ENCODE data around the gene ABHD12.

DNA sequence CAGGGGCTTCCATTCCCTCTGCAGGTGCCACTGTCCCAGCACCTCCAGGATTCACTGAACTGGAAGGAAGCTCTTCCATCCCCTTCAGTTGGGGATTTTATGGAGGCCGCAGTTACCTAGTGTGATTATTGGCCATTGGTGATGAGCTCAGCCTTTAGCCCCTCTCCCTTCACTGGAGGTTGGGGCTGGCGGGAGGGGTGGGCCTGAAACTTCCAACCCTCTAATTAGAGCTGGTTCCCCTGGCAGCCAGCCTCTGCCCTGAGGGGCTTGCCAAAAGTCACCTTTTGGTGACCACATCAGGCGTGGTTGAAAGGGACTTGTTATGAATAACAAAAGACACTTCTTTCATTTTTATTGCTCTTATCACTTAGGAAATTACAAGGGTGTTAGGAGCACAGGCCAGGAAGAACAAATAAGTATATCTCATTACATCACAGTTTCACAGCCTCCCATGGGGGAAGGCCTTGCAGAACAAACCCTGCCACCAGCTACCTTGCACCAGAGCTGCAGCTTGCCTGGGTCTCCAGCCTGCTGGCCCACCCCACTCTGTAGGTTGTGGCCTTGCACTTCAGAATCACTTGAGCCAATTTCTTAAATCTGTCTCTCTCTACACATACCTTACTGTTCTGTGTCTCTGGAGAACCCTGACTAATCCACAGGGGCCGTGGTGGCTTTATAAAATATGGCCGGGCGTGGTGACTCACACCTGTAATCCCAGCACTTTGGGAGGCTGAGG lies 137.8 kb downstream of the ABHD12 start:
- TF ChIP-seq, protein P1, sequence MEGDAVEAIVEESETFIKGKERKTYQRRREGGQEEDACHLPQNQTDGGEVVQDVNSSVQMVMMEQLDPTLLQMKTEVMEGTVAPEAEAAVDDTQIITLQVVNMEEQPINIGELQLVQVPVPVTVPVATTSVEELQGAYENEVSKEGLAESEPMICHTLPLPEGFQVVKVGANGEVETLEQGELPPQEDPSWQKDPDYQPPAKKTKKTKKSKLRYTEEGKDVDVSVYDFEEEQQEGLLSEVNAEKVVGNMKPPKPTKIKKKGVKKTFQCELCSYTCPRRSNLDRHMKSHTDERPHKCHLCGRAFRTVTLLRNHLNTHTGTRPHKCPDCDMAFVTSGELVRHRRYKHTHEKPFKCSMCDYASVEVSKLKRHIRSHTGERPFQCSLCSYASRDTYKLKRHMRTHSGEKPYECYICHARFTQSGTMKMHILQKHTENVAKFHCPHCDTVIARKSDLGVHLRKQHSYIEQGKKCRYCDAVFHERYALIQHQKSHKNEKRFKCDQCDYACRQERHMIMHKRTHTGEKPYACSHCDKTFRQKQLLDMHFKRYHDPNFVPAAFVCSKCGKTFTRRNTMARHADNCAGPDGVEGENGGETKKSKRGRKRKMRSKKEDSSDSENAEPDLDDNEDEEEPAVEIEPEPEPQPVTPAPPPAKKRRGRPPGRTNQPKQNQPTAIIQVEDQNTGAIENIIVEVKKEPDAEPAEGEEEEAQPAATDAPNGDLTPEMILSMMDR (conservative IDR thresholded peaks at IDR 0.05 in 1 of 2, IDR thresholded peaks at IDR 0.05 in 1 of 2; ENCODE audit: low read depth in 1 of 2, low read length in 2 of 2): no peak
- no peak for TF ChIP-seq EZH2 (IDR thresholded peaks at IDR 0.05; ENCODE audit: low read length, missing control alignments)
